Smooth muscle cell of the pulmonary artery (primary cell): ENCODE measurements around the gene RPL14. TPM values are rescaled to one million over a fixed set of nuclear protein-coding genes. Genes with fewer than 3 reads are reported as not detected.

Experiments
- total RNA-seq: library from RNA; depleted of rRNA; stranded (reverse); fragments of >200 nt; gene quantifications from 2 replicates; pipeline ENCODE4 v1.2.3, GENCODE V29; 2014

Gene RPL14
- 360 and 413 TPM in 2 replicates for total RNA-seq

DNA sequence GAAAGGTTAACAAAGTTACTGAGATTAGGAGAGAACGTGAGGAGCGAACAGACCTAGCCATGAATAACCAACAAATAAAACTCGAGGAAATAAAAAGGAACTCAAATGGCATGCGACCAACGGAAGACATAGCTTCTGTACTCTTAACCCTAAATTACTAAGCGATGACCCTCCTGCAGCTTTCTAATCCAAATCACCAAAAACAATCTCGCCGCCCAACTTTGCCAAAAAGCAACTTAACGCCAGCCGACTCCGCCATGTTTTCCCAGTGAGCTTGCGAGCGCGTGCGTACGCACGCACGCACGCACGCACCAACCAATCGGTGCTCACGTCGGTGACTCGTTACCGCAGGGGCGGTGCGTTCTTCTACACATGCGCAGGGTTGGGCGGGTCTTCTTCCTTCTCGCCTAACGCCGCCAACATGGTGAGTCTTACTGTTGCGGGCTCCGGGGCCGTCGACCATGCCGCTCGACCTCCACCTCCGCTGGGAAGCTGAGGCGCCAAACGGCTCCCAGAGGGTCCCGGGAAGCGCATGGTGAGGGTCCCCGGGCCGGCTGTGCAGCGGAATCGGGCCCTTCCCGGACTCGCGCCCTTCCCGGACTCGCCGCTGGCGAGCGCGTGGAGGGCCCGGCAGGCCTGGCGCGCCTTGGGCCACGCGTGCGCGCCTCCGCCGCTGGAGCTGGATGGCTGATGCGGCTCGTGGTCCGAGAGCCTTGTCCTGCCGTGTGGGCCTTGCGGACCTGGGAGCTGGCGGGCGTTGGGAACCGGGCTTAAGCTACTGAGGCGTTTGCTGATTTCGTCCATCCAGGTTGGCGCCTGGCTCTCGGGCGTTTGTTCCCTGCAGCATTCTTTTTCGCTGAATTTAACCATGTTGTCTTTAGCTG is at the start of gene RPL14:
TSS of gene RPL14 (plus strand) at position 400 of the 884 bp plus-strand sequence. CDS start at position 533, 133 bp downstream.

DNA sequence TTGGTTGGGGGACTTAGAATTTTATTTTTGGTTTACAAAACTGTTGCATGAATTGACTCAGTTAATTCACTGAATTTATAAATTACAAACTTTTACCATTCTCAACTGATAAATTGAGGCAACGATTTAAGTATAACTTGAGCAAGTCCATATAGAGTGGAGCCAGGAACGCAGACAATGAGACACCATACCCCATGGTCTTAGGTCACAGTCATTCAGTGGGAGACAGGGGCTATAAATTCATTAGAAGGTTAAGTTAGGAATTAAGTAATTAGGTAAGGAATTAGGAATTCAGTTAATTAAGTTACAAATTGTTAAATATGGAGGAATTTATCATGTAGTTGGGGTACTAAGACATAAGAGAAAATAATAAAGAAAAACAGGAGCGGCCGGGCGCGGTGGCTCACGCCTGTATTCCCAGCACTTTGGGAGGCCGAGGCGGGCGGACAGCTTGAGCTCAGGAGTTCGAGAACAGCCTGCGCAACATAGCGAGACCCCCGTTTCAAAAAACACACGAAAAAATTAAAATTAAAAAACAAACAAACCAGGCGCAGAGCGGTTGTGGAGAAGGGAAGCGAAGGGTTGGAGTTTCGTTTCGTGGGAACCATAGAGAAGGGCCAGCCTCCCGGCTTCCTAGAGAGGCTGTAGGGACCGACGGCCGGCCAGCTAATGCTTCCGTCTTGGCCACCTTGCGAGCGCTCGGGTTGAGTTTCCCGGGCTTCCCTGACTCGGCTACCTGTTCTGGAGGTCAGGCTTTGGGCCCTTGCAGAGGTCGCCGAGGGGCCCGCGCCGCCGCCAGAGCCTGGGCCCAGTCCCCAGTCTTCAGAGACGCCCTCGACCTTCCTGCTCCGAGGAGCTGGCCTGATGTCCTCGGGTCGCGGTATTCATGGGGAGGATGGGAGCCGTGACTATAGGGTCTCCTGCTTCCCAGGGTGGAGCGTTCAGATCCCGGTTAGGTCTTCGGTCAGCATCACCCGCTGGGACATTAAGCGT is 19.6 kb downstream of the RPL14 start, which contains the start of gene ZNF619:
TSS of gene ZNF619 (plus strand) at position 645 of the 993 bp plus-strand sequence. CDS start 858 bp downstream, outside the sequence.

DNA sequence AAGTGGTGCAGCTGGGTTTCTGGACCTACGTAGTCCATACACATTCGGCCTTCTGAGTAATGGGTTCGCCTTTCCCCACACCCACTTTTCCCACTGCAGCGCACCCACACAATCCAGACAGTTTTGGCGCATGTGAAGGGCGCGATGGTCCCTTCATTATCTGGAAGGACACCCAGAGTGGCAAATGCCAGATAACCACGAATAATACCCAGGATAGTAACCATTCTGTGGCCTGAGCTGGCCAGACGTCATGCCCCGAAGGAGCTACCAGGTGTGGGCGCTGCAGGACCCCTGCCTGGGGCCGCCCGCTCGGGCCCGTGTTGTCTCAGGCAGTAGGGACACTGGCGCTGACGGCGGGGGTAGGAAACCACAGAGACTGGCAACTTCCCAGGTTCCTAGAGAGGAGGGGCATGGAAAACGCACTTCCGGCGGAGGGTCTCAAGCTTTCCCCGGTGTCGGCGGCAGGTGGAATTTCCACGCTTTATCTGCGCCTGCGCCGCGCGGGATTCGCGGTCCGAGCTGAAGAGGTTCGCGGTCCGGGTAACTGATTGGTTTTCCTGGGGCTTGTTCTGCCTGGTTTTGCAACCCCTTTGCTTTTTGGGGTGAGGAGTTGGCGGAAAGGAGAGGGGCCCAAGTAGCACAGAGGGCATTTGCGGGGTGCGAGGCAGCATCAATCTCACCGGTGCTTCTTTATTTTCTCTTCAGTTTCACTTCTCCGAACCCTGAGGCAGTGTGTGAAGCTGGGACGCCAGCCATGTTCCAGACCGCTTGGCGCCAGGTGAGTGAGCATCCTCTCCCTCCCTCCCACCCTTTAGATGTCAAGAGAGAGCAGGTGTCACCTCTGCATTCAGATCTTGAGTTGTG is 48.7 kb downstream of the RPL14 start, which contains the start of gene ZNF620:
TSS of gene ZNF620 (plus strand) at position 441 of the 864 bp plus-strand sequence. CDS start at position 755, 314 bp downstream.

Other genes starting within 250 kb of the RPL14 start
- gene EIF1B, start 147.6 kb upstream of the RPL14 start, total RNA-seq, result 17.2 and 18.6 TPM in 2 replicates
- gene ENTPD3, start 70.2 kb upstream of the RPL14 start, total RNA-seq, result 0.10 and 0.13 TPM in 2 replicates
- gene ZNF619, start 19.8 kb downstream of the RPL14 start, total RNA-seq, result 7.0 and 7.5 TPM in 2 replicates
- gene ZNF620, start 48.7 kb downstream of the RPL14 start, total RNA-seq, result 0.83 and 2.0 TPM in 2 replicates
- 18.5 and 19.9 TPM in 2 replicates for gene ZNF621, start 67.6 kb downstream of the RPL14 start, total RNA-seq